CD4-positive, alpha-beta T cell (primary cell): ENCODE data around the gene DCDC2. TPM values are rescaled to one million over a fixed set of nuclear protein-coding genes. Genes with fewer than 3 reads are reported as not detected.
"Not testable (repeated sequence)": the region's sequence is repeated elsewhere in the genome, so short reads cannot be mapped to it uniquely, and the experiment has no call there.

Experiments
- ATAC-seq: fragments of 200-7000 bp; cut with Tn5 transposase; one replicate; pipeline ENCODE4 v1.10.0; 2022; ENCODE audit warnings: mild to moderate bottlenecking; ENCODE audit not compliant: poor library complexity
- CTCF ChIA-PET: fragments of 350-600 bp; sonication (Branson Sonifier 250); formaldehyde crosslinking; loops from one replicate; lab custom pipeline; 2021; ENCODE audit warnings: antibody characterized with exemption, inconsistent platforms; lab: Charles Lee
- POLR2A ChIA-PET: fragments of 350-600 bp; sonication (Branson Sonifier 250); formaldehyde crosslinking; loops from one replicate; lab custom pipeline; 2021; ENCODE audit warnings: antibody characterized with exemption, inconsistent platforms; lab: Charles Lee
- DNase-seq, 14 experiments: peaks; one replicate each; pipeline ENCODE4 v3.0.0-alpha.2; 2013 to 2020; ENCODE audit warnings: mixed read lengths in 2 of 14
- H3K27ac ChIP-seq, 2 donors: one replicate each; pipeline versions ENCODE4 v1.5.1 to v1.7.0; 2013; ENCODE audit warnings: low read length in 2 of 2, low read depth in 1 of 2, mild to moderate bottlenecking in 1 of 2
- H3K27me3 ChIP-seq, 2 experiments: 1 replicate in 1 of 2; 2 replicates in 1 of 2; pipeline versions ENCODE4 v1.6.1 to v1.7.0; 2013; ENCODE audit warnings: low read length in 2 of 2, control low read depth in 1 of 2, mild to moderate bottlenecking in 1 of 2, moderate library complexity in 1 of 2; ENCODE audit not compliant: insufficient read depth in 2 of 2, control insufficient read depth in 1 of 2
- H3K36me3 ChIP-seq: one replicate; pipeline ENCODE4 v1.6.1; 2013; ENCODE audit warnings: low read length, control low read depth; ENCODE audit not compliant: insufficient read depth
- H3K4me1 ChIP-seq: one replicate; pipeline ENCODE4 v1.6.1; 2013; ENCODE audit warnings: low read length, control low read depth; ENCODE audit not compliant: insufficient read depth
- H3K4me3 ChIP-seq: one replicate; pipeline ENCODE4 v1.5.1; 2013; ENCODE audit warnings: mild to moderate bottlenecking, low read length, moderate library complexity
- H3K9me3 ChIP-seq, 2 experiments: 1 replicate in 1 of 2; 2 replicates in 1 of 2; pipeline versions ENCODE4 v1.6.1 to v1.7.0; 2013; ENCODE audit warnings: low read length in 2 of 2, mild to moderate bottlenecking in 2 of 2, control low read depth in 1 of 2, moderate library complexity in 1 of 2; ENCODE audit not compliant: control insufficient read depth in 1 of 2, insufficient read depth in 1 of 2
- H3K27ac Mint-ChIP-seq: one replicate; pipeline ENCODE4 v1.8.0; 2020; ENCODE audit warnings: mixed read lengths
- H3K27me3 Mint-ChIP-seq: one replicate; pipeline ENCODE4 v1.8.0; 2021; ENCODE audit warnings: mixed read lengths
- H3K36me3 Mint-ChIP-seq: one replicate; pipeline ENCODE4 v1.8.0; 2021; ENCODE audit warnings: low read depth, mixed read lengths
- H3K4me1 Mint-ChIP-seq: one replicate; pipeline ENCODE4 v1.8.0; 2021; ENCODE audit warnings: low read depth, mixed read lengths
- H3K4me3 Mint-ChIP-seq: one replicate; pipeline ENCODE4 v1.8.0; 2020; ENCODE audit warnings: mild to moderate bottlenecking, mixed read lengths
- H3K9me3 Mint-ChIP-seq: one replicate; pipeline ENCODE4 v1.8.0; 2020; ENCODE audit warnings: mixed read lengths
- intact Hi-C, 2 experiments: fragments of 100-400 bp; cut with DNase I in 1 of 2; cut with micrococcal nuclease in 1 of 2; formaldehyde crosslinking; loops; one replicate each; pipeline versions ENCODE4 v1.15.1 to v1.9.0; 2023 to 2025; cut with DNase I, micrococcal nuclease
- total RNA-seq, 174 experiments: library from RNA in 2 of 174; stranded (reverse) in 2 of 174; gene quantifications; one replicate each; pipeline ENCODE4 v1.2.3 and lab custom pipeline; 2021 to 2026
- TF ChIP-seq, protein P1 (sequence below): fragments of 200-600 bp; IDR thresholded peaks from one replicate; pipeline ENCODE4 v1.8.0; 2022; ENCODE audit warnings: antibody characterized with exemption, mild to moderate bottlenecking

The DCDC2 gene
- total RNA-seq, 2 experiments from 2014 or later, result 0.05 TPM; not detected in 1

DNA sequence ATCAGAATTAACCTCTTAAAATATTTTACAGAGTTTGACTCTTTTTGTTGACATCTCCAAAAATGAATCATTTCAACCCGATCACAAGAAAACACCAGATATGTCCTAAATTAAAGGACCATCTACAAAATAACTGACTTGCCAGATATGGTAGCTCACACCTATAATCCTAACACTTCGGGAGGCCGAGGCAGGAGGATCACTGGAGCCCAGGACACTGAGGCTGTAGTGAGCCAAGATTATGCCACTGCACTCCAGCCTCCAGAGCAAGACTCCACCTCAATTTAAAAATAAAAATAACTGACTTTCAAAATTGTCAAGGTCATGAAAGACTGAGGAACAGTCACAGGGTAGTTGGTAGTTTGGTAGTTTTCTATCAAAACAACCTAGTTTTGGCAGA lies 34.9 kb downstream of the DCDC2 start:
- Histone ChIP-seq H3K27ac (no peak overlapping the region), H3K9me3 (no peaks in the 10 kb centered on the region), H3K36me3 (no peaks in the 10 kb centered on the region), H3K4me3 (no peak overlapping the region), H3K27me3 (peaks cover 2 to 9% of the 10 kb centered on the region in 2 experiments), H3K4me1 (no peaks in the 10 kb centered on the region)
- ChIA-PET CTCF (no interaction called here), POLR2A (no interaction called here)
- no peak for ATAC-seq
- TF ChIP-seq, protein P1, sequence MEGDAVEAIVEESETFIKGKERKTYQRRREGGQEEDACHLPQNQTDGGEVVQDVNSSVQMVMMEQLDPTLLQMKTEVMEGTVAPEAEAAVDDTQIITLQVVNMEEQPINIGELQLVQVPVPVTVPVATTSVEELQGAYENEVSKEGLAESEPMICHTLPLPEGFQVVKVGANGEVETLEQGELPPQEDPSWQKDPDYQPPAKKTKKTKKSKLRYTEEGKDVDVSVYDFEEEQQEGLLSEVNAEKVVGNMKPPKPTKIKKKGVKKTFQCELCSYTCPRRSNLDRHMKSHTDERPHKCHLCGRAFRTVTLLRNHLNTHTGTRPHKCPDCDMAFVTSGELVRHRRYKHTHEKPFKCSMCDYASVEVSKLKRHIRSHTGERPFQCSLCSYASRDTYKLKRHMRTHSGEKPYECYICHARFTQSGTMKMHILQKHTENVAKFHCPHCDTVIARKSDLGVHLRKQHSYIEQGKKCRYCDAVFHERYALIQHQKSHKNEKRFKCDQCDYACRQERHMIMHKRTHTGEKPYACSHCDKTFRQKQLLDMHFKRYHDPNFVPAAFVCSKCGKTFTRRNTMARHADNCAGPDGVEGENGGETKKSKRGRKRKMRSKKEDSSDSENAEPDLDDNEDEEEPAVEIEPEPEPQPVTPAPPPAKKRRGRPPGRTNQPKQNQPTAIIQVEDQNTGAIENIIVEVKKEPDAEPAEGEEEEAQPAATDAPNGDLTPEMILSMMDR, result no peak
- H3K4me1 Mint-ChIP-seq, result no peaks in the 10 kb centered on the region
- H3K27me3 Mint-ChIP-seq, result peaks cover 48% of the 10 kb centered on the region
- no peak overlapping the region for H3K4me3 Mint-ChIP-seq
- no peak overlapping the region for H3K27ac Mint-ChIP-seq
- no peaks in the 10 kb centered on the region for H3K36me3 Mint-ChIP-seq
- no peak for DNase-seq
- no peaks in the 10 kb centered on the region for H3K9me3 Mint-ChIP-seq
- intact Hi-C loops, result no loop called here

DNA sequence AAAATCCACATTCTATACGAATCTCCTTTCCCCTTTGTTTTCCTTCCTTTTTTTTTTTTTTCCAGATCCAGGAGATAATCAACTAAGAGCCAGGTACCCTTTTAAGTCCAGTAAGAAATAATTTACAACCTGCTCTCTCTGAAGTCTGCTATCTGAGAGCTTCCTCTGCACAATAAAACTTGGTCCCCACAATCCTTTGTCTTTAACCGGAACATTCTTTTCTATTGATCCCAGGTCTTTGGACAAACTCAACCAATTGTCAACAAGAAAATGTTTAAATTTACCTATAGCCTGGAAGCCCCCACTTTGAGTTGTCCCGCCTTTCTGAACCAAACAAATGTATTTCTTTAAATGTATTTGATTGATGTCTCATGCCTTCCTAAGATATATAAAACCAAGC lies 35.4 kb downstream of the DCDC2 start:
- H3K9me3 ChIP-seq, POLR2A ChIA-PET, H3K27ac Mint-ChIP-seq, intact Hi-C loops, H3K27me3 ChIP-seq, H3K4me3 Mint-ChIP-seq, CTCF ChIA-PET, H3K27ac ChIP-seq, H3K36me3 ChIP-seq, H3K9me3 Mint-ChIP-seq, H3K4me1 Mint-ChIP-seq, H3K4me1 ChIP-seq, H3K4me3 ChIP-seq, DNase-seq, ATAC-seq, H3K36me3 Mint-ChIP-seq: not testable (repeated sequence)
- H3K27me3 Mint-ChIP-seq, result peaks cover 48% of the 10 kb centered on the region

GRCh38 chr6:24321538-24322162 lies 36.2 kb downstream of the DCDC2 start:
- Mint-ChIP-seq H3K4me3 (no peak overlapping the region), H3K27ac (no peak overlapping the region), H3K36me3 (no peaks in the 10 kb centered on the region), H3K27me3 (peaks cover 43% of the 10 kb centered on the region), H3K4me1 (no peaks in the 10 kb centered on the region), H3K9me3 (no peaks in the 10 kb centered on the region)
- Histone ChIP-seq H3K9me3 (no peaks in the 10 kb centered on the region), H3K4me3 (no peak overlapping the region), H3K27me3 (peaks cover 2 to 9% of the 10 kb centered on the region in 2 experiments), H3K27ac (no peak overlapping the region), H3K4me1 (no peaks in the 10 kb centered on the region), H3K36me3 (no peaks in the 10 kb centered on the region)
- no peak for ATAC-seq
- CTCF ChIA-PET, result no interaction called here
- no peak for DNase-seq
- POLR2A ChIA-PET, result no interaction called here
- intact Hi-C loops, result no loop called here
- TF ChIP-seq, protein P1, result no peak
